ENCODE data around the gene FNDC3B. TPM values are rescaled to one million over a fixed set of nuclear protein-coding genes. Genes with fewer than 3 reads are reported as not detected.

FNDC3B gene
- total RNA-seq, 1 experiment from 2014 or later: 173 TPM

GRCh38 chr3:172280406-172281051, 241.2 kb downstream of the FNDC3B start:
- H3K4me3 ChIP-seq (ENCODE audit: low read depth in 2 of 2, low read length in 2 of 2): no peak overlapping the region
- H3K9me3 ChIP-seq (ENCODE audit: control insufficient read depth, insufficient read depth, low read depth, low read length): no peaks in the 10 kb centered on the region
- DNase-seq (ENCODE audit: low read depth, low spot score): no peak
- POLR2A ChIA-PET: interaction anchor here (0.5 to 0.6 kb wide), 3 partner anchors 8 to 238 kb away, joined by 3 to 5 read pairs (median 3); no protein-coding TSS in a partner anchor
- in situ Hi-C loops (cut with HindIII; ENCODE audit: low pct_unique_long_range_greater_than_20kb, low sequenced_read_pairs) (no loop called here), intact Hi-C loops (cut with micrococcal nuclease; ENCODE audit: unreplicated experiment) (no loop called here)
- peaks cover 4% of the 10 kb centered on the region; the same call in 1 of the 2 replicates for H3K36me3 ChIP-seq (ENCODE audit: control insufficient read depth, insufficient read depth, low read length)
- H3K4me1 ChIP-seq (ENCODE audit: control insufficient read depth, insufficient read depth, low read length): peaks cover 20% of the 10 kb centered on the region
- BruUV-seq (replicated peaks): no TSS peak
- CTCF ChIA-PET: no interaction called here
- ATAC-seq: peak; percentile 44; the same call in 1 of the 2 replicates
- no peak overlapping the region for H3K27ac ChIP-seq (ENCODE audit: low read length)
- H3K27me3 ChIP-seq (ENCODE audit: control insufficient read depth, insufficient read depth, low read length): no peaks in the 10 kb centered on the region
- TF ChIP-seq TCF7L2 (IDR thresholded peaks at IDR 0.05; ENCODE audit: low read depth, low read length) (no peak), REST (IDR thresholded peaks at IDR 0.05; ENCODE audit: insufficient read depth in 1 of 2, low read depth in 2 of 2, low read length in 1 of 2) (no peak)

- peaks cover 20% of the 10 kb centered on the region for H3K4me1 ChIP-seq (ENCODE audit: control insufficient read depth, insufficient read depth, low read length)
- no peak for TF ChIP-seq TCF7L2 (IDR thresholded peaks at IDR 0.05; ENCODE audit: low read depth, low read length)
- TF ChIP-seq REST (IDR thresholded peaks at IDR 0.05; ENCODE audit: insufficient read depth in 1 of 2, low read depth in 2 of 2, low read length in 1 of 2): no peak
- TF ChIP-seq SIN3A (IDR thresholded peaks at IDR 0.05; ENCODE audit: borderline replicate concordance, insufficient read depth, low read depth, low read length): no peak
- no peak for TF ChIP-seq CTCF (IDR thresholded peaks at IDR 0.05)
- no peak for TF ChIP-seq POLR2AphosphoS5 (IDR thresholded peaks at IDR 0.05; ENCODE audit: low read depth, low read length)
- POLR2A ChIA-PET: no interaction called here
These were observed 242.5 kb downstream of the FNDC3B start for GRCh38 chr3:172281884-172282283.

More at GRCh38 chr3:172281884-172282283, 242.5 kb downstream of the FNDC3B start:
- H3K27me3 ChIP-seq (ENCODE audit: control insufficient read depth, insufficient read depth, low read length): no peaks in the 10 kb centered on the region
- CTCF ChIA-PET: no interaction called here
- no peak overlapping the region for H3K4me3 ChIP-seq (ENCODE audit: low read depth in 2 of 2, low read length in 2 of 2)
- peaks cover 12% of the 10 kb centered on the region for H3K36me3 ChIP-seq (ENCODE audit: control insufficient read depth, insufficient read depth, low read length)
- H3K9me3 ChIP-seq (ENCODE audit: control insufficient read depth, insufficient read depth, low read depth, low read length): no peaks in the 10 kb centered on the region
- ATAC-seq (no peak), DNase-seq (ENCODE audit: low read depth, low spot score) (no peak)
- no peak overlapping the region for H3K27ac ChIP-seq (ENCODE audit: low read length)
- BruUV-seq (replicated peaks): no TSS peak
- in situ Hi-C loops (cut with HindIII; ENCODE audit: low pct_unique_long_range_greater_than_20kb, low sequenced_read_pairs) (no loop called here), intact Hi-C loops (cut with micrococcal nuclease; ENCODE audit: unreplicated experiment) (no loop called here)
